Choroid plexus epithelial cell (primary cell): Measurements from ENCODE around the gene SLIT1.

Experiments used
- DNase-seq: peaks from one replicate; pipeline ENCODE4 v3.0.0-alpha.2; 2010; ENCODE audit warnings: low read depth
- H3K4me3 ChIP-seq: 2 replicates; pipeline ENCODE4 v1.5.1; 2011; ENCODE audit warnings: low read depth, mild to moderate bottlenecking, control low read depth, low read length, moderate library complexity
- TF ChIP-seq, protein P1 (sequence below): conservative IDR thresholded peaks from 2 replicates; pipeline ENCODE4 v1.5.1; 2011; ENCODE audit warnings: low read depth, mild to moderate bottlenecking, control low read depth, inconsistent platforms, low read length, moderate library complexity

Gene SLIT1

DNA sequence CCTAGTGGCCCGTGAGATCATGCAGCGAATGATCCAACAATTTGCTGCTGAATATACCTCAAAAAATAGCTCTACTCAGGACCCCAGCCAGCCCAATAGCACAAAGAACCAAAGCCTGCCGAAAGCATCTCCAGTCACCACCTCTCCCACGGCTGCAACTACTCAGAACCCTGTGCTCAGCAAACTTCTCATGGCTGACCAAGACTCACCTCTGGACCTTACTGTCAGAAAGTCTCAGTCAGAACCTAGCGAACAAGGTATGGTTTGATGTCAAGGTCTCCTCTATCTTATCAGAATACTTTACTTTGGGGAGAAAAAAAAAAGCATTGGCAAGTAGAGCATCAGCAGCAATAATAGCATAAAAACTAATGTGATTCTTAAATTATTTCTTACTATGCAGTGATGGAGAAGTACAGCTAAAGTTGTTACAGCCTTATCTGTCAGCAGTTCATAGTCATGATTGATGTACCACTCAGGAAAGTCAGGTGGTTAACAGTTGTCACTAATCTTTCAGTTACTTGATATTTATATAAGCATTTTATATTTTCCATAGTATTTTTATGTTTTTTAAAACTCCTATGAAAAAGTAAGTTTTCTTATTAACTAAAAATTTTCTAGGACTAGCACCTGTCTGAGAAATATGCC is 236.6 kb downstream of the SLIT1 start:
- no peak overlapping the region for H3K4me3 ChIP-seq
- no peak for DNase-seq
- TF ChIP-seq, protein P1, sequence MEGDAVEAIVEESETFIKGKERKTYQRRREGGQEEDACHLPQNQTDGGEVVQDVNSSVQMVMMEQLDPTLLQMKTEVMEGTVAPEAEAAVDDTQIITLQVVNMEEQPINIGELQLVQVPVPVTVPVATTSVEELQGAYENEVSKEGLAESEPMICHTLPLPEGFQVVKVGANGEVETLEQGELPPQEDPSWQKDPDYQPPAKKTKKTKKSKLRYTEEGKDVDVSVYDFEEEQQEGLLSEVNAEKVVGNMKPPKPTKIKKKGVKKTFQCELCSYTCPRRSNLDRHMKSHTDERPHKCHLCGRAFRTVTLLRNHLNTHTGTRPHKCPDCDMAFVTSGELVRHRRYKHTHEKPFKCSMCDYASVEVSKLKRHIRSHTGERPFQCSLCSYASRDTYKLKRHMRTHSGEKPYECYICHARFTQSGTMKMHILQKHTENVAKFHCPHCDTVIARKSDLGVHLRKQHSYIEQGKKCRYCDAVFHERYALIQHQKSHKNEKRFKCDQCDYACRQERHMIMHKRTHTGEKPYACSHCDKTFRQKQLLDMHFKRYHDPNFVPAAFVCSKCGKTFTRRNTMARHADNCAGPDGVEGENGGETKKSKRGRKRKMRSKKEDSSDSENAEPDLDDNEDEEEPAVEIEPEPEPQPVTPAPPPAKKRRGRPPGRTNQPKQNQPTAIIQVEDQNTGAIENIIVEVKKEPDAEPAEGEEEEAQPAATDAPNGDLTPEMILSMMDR = no peak
